GM19395 (cell line): ENCODE data around the gene DNAJC18.
"Not testable (repeated sequence)": the region's sequence is repeated elsewhere in the genome, so short reads cannot be mapped to it uniquely, and the experiment has no call there.

Source experiments
- ATAC-seq: cut with Tn5 transposase; IDR thresholded peaks from one replicate; pipeline ENCODE4 v1.9.1; 2021; ENCODE audit warnings: mild to moderate bottlenecking, moderate library complexity; ENCODE audit not compliant: unreplicated experiment

Gene DNAJC18

DNA sequence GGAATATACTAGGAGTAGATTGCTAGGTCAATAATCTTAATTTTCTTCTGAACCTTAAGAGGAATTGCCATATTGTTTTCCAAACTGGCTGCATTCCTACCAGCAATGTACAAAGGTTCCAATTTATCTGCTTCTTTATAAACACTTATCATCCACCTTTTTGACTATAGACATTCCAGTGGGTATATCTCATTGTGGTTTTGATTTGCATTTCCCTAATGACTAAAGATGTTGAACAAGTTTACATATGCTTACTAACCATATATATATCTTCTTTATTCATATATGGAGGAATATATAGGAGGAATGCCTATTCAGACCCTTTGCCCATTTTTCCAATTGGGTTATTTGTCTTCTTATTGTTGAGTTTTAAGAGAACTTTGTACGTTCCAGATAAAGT, 7.6 kb downstream of the DNAJC18 start:
- no peak for ATAC-seq

DNA sequence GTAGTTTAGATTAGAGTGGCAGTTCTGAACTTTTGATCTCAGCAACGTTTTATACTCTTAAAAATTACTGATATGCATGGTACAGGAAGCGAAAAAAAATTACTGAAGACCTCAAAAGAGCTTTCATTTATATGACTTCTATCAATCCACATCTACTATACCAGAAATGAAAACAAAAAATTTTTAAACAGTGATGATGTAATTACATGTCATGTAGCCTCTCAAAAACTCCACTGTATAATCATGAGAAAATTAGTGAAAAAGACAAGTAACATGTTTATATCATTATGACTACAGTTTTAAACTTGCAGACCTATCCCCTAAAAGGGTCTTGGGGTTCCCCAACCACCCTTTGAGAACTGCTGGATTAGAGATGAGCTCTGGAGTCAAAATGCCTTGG, 9.3 kb downstream of the DNAJC18 start:
- no peak for ATAC-seq

DNA sequence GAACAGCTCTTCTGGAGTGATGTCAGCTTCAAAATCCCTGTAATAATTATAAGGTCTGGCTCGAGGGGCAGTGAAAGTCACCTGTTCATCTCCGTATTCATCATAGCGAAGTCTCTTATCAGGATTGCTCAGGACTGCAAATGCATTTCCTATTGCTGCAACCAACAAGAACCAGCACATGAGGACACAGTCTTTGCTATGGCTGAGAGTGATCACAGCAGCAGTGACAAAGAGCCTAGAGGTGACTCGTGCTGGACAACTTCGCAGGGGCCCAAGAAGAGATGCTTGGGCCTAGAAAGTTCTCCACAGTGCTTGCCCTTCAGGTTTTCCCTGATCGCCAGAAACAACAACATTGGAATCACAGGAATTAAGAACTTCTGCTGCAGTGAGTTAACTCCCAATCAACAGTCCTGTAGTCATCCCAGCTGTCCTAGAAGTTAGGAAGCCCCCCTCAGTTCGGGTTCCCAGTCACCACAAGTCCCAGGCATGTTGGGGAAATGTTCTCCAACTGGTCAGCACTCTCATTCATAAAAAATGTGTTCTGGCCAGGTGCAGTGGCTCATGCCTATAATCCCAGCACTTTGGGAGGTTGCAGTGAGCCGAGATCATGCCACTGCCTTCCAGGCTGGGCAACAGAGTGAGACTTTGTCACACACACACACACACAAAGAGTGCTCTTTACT, 13.0 kb downstream of the DNAJC18 start:
- no peak for ATAC-seq

DNA sequence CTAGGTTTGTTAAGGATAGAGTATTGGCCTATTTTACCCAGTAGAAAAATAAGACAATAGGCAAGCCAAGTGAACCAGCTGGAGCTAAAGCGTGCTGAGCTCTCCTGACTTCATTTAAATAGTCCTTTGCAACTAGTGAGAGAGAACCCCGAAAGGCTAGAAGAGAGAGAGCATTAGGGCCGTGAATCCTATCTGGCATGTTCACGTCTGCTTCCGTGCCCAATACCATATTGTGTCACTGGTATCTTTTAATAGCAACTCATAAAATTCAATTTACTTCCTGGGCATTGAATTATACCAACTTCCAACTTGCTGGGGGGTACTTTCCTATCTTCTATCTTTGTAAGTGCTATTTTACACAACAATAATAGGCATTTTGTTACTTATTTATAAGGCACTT, 13.8 kb downstream of the DNAJC18 start:
- ATAC-seq = no peak

DNA sequence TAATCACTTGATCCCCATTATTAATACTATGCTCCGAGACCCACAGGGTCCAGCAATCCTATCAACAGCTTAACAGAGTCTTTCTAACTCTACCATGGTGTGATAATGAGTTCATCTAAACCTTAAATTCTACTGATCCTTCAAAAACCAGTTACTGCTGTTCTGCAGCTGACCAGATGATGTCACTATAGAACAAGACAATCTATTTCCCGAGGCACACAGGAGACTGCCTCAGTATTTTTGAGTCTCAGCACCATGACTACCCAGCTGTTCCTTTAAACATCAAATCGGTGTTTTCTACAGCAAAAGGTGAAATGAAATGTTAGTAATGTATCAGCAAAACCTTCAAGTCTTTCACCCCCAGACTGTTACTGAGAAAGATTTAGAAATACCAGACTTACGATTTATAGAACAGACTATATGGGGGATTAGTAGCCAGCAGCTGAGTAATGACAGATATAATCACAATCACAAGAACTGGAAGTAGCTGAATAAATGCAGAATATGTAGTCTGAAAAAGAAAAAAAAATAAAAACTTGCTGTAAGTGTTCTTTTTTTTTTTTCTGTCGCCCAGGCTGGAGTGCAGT, 16.9 kb downstream of the DNAJC18 start:
- peak; percentile 61 for ATAC-seq

DNA sequence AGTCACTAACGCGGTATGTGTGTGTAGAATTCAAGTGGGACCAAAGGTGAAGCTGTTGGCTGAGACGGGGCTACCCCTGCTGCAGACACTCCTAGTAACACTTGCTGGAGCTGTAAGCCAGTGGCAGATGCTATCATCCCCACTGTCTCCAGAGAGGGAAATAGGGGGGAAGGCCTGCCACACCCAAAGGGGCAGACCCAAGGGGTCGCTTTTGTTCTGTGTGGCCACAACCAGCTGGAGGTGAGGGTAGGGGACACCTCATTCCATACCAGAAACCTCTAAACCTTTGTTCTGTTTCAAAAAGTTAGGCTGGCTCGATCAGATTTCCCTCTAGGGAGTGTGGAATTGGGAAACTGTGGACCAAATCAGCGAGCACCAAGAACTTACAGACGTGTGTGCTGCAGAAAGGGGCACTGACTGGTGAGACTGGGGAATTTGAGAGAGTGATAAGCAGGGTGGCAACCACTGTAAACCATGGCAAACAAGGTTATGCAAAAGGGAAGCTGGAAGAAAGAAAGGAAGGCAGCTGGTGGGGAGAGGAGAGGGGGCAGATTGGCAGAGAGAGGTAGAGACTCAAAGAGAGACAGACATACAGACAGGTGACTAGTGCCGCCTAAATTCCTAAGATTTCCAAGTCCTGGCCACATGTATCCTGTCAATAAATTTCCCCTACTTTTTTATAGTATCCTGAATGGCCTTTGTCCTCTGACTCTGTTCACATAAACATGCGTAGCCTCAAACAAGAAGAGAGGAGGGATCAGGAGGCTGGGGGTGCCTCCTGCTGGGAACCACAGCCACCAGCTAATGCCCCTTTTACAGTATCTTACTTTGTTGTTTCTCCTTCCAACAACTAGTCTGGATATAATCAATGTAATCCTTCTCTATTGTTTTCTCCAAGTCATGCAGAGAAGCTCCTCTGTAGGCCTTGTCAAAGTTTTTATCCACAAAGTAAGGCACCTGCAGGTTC, 19.8 kb downstream of the DNAJC18 start:
- no peak for ATAC-seq

DNA sequence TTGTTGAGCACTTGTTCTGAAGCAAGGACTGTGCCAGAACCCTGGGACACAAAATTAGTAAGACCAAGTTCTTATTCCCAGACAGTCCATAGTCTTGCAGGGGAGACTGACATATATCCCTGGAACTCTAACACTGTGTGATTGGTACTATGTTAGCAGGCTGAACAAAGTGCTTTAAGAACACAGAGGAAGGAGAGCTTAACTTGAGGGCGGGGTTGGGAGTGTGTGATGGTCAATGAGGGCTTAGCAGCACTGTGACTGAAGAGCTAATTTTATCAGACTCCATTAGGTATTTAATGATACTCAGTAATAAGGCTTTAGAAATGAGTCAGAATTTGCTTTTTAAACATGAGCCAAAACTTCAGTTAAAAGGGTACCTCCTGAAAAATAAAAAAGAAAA, 20.5 kb downstream of the DNAJC18 start:
- ATAC-seq = no peak

DNA sequence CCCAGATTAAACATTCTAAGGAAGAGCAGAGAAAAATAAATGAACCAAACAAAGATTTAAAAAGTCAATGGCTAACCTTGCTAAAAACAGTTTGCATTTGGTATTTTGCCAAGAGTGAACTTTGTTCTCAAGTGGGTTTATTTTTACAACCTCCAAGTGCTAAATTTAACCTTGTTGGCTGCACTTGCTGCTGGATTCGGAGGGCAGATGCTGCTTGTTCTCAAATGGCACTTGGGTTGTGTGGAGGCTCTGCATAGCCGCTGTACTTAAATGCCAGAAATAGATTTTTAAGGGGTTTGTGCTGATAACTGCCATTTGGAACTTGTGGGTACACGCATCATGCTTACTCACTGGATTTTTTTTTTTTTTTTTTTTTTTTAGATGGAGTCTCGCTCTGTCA, 22.1 kb downstream of the DNAJC18 start:
- ATAC-seq = no peak

DNA sequence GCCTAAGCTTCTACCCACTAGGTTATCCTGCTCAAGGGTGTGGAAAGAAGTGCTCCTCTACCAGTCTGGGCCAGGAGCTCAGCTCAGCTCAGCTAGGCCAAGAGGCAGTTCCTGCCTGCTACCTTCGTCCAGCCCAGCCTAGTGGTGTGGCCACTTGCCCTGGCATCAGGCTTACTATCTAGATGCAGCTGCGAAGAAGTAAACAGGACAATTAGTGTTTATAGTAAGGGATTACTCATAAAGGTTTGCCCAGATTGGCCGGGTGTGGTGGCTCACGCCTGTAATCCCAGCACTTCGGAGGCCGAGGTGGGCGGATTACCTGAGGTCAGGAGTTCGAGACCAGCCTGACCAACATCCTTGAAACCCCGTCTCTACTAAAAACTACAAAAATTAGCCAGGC, 22.7 kb downstream of the DNAJC18 start:
- no peak for ATAC-seq

DNA sequence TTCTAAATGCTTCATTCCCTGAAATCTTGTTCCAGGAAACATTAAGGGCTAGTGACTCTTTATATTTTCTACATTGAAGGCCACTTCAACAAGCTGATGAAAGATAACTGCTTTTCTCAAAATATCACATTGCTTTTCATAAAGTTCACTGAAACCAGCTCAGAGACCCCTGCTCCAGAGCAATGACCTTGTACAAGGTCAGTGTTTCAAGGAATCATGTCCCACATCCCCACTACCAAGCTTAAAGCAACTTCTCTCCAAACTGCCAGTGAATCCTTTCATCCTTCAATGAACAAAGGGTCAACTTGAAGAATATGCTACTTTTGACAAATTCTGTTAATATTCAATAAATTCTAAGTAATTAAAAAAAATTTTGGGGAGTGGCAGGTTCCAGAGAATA, 23.5 kb downstream of the DNAJC18 start:
- no peak for ATAC-seq

DNA sequence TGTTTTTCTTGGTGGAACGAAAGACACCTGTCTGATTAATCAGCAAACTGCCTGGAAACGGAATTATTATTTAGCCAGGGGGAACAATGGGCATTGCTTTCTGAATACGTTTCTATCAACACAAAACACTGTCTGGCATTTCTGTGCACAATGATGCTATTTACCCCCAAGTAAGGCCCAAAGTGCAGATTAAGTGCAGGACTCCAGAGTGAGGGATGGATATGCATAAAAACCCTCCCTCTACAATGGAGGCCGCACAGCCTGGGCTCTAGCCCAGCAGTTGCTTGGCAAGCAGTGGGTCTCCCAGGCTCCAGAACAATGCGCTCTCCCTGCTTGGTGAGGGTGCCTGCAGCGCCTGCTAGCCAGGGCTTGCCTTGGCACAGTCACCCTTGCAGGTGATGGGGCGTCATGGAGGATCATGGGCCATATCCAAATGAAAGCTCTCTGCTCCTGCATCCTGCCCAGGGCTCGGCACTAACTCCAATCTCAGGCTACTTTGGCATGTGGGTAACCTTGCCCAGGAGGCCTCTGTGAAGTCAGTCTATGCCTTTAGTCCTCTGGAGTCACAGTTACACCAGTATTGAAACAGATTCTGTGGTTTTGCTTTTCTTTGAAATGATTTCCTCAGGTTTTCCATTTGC, 24.0 kb downstream of the DNAJC18 start:
- no peak for ATAC-seq

DNA sequence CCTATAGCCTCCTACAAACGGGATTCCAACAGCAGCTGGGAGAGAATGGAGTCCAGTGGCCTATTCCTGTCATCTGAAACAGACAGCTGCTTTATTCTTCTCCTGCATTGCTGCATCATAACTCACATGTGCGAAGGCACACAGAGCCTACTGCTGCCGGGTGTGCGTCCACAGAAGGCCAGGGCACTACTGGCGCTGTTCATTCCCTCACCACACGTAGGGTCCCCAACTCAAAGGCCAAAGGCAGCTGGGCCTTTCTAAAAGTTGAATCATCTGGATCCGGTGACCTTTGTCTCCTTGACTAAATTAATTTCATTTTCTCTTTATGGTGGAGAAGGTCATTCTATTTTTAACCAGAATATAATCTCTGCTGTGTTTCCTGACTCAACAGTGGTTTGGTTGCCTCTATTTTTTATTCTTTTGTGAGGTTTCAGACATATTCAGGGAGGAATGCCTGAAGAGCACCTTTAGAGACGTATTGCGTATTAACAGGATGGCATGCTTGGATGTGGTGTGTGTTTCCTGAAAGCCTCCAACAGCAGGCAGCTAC, 24.7 kb downstream of the DNAJC18 start:
- ATAC-seq = no peak

DNA sequence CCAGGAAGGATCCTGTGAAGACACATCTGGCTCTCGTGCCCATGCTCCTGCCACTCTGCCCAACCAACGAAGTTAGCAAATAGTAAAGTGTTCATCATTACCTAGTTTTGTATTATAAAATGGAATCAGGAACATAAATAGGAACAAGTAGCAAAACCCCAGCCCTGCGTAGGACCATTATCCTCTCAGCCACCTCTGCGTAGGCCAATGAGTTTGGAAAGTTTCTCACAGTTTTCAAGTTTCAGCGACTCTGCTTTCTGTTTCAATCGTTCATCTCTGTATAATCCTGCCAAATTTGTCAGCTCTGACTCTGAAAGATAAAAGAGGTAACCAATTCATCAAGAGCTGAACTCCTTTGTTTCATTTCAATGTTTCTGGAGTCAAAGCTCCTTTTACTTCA, 25.4 kb downstream of the DNAJC18 start:
- ATAC-seq = no peak

DNA sequence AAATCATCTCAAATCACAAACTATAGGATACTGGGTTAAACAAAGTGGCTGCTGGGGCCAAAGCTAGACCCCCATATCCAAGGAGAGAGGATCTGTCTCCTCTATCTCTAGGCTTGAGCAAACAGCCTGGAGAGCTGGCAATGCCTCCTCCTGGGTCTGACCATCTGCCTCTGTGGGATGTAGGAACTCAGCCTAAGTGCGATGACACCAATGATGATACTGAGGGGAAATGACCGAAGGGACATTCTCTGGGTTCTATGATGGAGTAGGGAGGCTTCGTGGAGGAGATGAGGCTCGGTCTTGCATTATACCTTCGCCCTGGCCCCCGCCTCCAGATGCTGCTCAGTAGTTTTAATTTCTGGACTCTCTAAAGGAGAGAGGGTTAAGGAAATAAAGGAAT, 26.2 kb downstream of the DNAJC18 start:
- no peak for ATAC-seq

DNA sequence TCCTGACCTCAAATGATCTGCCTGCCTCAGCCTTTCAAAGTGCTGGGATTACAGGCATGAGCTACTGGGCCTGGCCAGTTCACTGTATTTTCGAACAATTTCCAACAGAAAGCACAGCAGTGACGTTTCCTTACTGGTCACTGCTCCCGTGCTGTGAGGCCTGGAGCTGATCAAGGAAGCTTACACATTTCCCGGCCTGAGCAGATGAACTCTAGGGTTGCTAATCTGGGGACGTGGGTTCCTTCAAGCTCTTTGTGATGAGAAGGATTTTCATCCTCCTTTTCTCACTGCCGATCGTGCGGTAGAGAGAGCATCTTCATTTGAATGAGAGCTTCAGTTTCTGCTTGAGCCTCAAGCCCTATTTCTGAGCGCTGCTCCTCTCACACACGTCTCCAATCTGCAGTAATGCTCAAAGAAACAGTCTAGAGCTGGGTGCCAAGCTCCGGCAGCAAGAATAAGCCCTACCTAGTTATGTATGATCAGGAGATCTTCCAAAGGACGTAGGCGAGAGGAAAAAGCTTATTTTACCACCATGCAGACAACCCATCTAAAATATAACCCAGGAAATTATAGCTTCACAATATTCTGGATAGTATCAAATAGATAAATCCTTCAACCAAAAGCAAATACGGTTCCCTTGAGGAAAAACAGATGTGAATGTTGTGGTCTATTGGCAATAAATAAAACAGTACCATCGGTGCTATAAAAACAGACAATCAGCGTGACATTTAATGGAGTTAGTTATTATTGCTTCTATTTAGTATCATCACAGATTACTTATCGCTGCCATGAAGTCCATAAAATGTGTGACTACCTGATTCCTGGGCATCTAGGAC, 28.1 kb downstream of the DNAJC18 start:
- no peak for ATAC-seq

DNA sequence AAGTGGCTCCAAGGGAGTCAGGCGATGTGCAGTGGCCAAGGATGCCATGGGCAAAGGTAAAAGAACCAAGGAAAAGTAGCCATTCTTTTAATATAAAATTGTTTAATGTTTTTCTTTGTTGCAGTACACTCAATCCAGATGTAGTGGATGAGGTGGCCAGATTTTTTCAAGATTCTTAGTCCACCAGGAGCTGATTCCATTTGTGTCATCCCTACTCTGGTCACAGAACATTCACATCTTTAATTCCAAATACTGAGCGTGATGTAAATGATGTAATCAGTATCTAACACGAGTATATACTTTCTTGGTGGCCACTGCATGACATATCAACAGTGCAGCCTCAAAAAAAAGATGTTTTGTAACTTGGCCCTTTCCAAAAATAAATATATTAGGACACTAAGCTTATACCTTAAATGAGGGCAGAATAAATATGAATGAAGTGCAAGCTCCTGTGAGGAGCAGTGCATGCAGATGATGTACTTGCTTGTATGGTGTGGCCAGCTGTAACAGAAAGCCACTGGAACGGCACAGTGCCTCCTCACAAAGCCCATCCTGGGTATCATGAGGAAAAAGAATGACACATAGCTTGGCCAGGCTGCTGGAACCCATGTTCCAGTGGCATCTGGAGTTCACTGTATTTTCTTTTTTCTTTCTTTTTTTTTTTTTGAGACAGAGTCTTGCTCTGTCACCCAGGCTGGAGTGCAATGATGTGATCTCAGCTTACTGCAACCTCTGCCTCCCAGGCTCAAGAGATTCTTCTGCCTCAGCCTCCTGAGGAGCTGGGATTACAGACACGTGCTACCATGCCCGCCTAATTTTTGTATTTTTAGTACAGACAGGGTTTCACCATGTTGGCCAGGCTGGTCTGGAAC, 29.0 kb downstream of the DNAJC18 start:
- ATAC-seq = no peak

DNA sequence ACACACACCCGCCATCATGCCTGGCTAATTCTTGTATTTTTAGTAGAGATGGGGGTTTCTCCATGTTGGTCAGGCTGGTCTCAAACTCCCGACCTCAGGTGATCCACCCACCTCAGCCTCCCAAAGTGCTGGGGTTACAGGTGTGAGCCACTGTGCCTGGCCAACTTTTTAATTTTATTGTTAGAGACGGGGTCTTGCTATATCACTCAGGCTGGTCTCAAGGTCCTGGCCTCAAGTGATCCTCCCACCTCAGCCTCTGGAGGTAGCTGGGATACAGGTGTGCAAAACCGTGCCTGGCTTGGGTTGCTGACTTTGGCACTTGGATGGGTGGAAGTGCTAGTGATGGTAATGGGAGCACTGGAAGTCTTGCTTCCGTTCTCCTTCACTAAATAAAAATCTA, 30.2 kb downstream of the DNAJC18 start:
- not testable (repeated sequence) for ATAC-seq

DNA sequence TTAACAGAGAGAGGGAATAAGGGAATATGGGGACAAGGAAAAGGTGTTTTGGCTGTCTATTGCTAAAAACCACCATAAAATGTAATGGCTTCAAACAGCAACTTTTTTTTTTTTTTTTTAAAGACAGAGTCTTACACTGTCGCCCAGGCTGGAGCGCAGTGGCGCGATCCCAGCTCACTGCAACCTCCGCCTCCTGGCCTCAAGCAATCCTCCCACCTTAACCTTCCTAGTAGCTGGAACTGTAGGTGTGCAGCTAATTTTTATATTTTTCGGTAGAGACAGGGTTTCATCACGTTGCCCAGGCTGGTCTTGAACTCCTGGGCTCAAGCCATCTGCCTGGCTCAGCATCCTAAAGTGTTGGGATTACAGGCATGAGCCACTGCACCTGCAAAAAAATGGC, 31.1 kb downstream of the DNAJC18 start:
- ATAC-seq = no peak

DNA sequence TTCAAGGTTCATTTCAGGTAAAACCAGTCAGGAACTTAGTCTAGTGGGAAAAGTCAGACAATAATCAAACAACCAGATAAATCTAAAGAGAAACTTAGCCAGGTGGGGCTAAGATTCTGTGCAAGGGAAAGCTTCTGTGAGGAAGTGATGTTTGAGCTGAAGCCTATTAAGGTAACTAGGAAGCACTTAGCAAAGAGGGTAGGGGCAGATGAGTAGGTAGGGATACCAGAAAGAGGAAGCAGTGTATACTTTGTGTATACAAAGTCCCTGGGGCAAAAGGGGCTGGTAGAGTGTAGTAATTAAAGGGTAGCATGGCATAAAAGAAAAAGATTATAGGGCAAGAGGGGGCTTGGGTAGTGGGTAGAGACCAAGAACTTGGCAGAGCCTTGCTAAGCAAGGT, 31.8 kb downstream of the DNAJC18 start:
- ATAC-seq = no peak
